Activated CD4-positive, CD25-positive, alpha-beta regulatory T cell treated with anti-CD3 and anti-CD28 coated beads, Interleukin-2, amount 50 U/mL, for 72 hours (primary cell): ENCODE measurements around the gene POMP.

Source experiments
- DNase-seq: peaks from one replicate; pipeline ENCODE4 v3.0.0; 2021

Gene POMP

GRCh38 chr13:28658796-28659620 is at the start of gene POMP:
TSS of gene POMP (plus strand) at chr13:28659130. CDS start at chr13:28659185, 55 bp downstream.
- peak; percentile 91 for DNase-seq

DNA sequence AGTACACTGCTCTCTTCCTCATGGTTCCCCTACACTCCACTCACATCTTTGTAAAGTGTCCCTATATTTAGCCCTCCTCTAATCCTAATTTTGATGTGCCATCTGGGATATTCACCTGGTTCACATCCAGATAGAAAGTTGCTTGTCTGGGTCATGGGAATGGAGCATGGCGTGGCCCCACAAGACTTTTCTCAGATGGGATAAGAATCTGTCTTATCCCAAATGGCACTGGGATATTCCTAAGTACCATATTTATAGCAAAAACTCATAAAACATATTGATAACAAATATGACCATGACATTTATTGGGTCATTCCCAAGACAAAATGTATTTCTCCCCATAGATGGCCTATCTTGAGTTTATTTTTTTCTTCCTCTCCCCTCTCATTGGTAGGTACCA is 49.5 kb upstream of the POMP start:
- DNase-seq = no peak

- DNase-seq = no peak
These were observed 49.0 kb upstream of the POMP start for GRCh38 chr13:28609926-28610325.

DNA sequence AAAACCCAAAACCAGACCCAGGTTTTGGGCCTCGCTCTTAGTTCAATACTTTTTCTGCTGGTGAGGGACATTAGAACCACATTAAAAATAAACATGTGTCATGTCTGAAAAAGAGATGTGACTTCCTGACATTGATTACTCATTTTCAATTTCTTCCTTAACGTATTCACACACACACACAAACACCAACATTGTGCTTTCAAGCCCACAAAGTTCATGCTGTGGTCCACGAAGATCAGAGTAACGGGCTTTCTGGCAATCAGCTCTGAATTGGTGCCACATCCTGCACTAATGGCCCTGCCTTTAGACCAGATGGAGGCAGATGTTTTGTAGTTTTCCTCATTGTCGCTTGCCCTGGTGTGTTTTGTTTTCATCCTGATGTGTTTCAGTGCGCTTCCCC is 47.9 kb upstream of the POMP start:
- DNase-seq = no peak

- no peak for DNase-seq
These were observed 47.2 kb upstream of the POMP start for GRCh38 chr13:28611654-28612131.

DNA sequence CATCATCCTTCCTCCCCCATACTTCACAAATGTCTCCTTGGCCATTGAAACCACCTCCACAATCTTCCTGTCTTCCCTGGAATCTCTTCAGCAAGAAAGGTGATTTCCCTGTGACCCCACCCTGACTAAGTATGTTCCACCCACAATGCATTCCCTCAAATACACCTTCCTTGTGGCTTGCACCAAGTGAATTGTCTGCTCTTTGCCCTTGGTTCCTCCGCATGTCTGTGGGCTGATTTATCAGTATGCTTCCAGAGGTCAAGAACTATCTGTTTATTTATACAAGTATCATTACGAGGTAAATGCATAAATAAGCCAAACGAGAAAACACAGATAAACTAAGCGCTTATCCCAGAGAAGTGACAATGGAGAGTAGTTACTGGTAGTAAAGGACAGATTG is 45.4 kb upstream of the POMP start:
- no peak for DNase-seq

DNA sequence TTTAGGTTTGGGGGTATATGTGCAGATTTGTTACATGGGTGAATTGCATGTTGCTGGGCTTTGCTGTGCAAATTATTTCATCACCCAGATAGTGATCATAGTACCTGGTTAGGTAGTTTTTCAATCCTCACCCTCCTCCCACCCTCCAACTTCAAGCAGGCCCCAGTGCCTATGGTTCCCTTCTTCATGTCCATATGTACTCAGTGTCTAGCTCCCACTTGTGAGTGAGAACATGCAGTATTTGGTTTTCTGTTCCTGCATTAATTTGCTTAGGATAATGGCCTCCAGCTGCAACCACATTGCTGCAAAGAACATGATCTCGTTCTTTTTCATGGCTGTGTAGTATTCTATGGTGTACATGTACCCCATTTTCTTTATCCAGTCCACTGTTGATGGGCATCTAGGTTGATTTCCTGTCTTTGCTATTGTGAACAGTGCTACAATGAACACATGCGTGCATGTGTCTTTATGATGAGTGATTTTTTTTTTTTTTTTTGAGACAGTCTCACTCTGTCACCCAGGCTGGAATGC is 42.9 kb upstream of the POMP start:
- no peak for DNase-seq

- DNase-seq = no peak
These were observed 40.5 kb upstream of the POMP start for GRCh38 chr13:28618230-28618994.

GRCh38 chr13:28620011-28620830 is 38.7 kb upstream of the POMP start:
- no peak for DNase-seq

DNA sequence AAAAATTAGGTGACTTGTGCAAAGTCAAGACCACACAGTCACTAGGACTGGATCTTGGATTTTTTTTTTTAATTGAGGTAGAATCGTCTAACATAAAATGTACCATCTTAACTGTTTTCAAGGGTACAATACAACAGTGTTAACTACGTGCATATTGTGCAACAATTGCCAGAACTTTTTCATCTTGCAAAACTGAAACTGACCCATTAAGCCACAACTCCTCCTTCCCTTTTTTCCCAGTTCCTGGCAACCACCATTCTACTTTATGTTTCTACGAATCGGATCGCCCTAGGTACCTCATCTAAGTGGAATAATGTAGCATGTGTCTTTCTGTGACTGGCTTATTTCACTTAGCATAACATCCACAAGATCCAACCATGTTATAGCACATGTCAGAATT is 37.5 kb upstream of the POMP start:
- no peak for DNase-seq

DNA sequence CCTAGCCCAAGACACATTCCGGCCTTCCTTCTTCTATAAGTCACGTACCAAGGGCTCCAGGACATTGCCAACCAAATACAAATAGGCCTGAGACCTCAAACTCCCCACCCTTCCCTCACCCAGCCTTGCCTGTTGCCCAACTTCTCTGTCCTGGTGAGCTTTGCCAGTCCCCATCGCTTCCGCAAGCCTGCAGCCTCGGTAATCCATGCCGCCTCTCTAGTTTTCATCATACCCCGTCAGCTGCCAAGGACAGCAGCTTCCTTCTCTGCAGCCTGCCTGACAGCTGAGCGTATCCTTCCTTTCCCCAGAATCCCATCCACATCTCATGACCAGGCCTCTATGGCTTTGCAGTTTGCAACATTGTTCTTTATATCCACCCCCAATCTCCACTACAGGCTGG is 36.6 kb upstream of the POMP start:
- DNase-seq = no peak

- DNase-seq = no peak
These were observed 34.9 kb upstream of the POMP start for GRCh38 chr13:28623782-28624706.

GRCh38 chr13:28624707-28625432 is 34.1 kb upstream of the POMP start:
- DNase-seq = no peak

DNA sequence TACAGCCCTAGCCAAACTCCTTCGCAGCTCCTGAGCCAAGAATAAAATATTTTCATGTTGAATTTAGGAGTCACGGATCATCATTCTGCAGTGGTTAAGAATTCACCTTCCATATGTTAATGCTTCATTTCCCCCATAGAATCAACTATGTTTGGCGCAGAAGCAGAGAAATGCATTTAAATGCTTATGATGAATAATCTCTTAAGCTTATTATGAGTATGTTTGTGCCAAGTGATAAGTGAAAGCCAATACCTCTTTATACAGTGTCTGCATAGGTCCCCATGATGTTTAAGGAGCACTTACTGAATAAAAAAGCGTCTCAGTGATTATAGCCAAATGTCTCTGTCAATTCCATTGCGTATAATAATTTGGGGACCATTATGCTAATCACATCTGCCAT is 32.7 kb upstream of the POMP start:
- DNase-seq = no peak

GRCh38 chr13:28628241-28628640 is 30.7 kb upstream of the POMP start:
- DNase-seq = no peak

DNA sequence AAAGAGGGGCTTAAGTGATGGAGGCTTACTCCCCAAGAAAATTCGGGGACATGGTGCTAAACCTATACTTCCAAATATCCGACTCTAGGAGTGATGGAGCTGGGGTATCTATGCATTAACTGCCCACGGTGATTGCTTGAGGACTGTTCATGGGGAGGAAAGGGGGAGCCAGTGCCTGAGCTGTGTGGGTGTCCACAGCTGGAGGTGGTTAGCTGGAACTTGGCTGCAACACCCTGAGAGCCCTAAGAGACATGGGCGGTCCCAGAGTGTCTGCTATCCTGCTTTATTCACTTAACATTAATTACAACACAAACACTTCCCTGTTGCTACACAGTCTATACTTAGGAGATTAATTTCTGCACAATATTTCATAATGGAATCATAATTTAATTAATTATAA is 28.1 kb upstream of the POMP start:
- DNase-seq = no peak

DNA sequence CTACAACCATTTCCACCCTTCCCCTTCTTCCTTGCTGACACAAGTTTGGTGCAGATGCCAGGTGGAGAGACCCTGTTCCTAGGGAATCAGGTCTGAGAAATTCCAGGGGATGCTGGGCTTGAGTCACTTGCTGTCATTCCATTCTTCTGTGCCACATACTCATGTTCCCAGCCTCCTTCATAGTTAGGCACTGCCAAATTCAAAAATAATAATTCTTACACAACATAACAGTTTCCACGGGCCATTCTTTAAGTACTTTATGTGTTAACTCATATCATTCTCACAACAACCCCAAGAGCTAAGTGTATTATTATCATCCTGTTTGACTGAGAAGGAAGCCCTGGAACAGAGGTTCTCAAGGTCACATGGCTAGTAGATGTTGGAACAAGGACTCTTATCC is 27.1 kb upstream of the POMP start:
- DNase-seq = no peak

GRCh38 chr13:28636069-28636468 is 22.9 kb upstream of the POMP start:
- no peak for DNase-seq

DNA sequence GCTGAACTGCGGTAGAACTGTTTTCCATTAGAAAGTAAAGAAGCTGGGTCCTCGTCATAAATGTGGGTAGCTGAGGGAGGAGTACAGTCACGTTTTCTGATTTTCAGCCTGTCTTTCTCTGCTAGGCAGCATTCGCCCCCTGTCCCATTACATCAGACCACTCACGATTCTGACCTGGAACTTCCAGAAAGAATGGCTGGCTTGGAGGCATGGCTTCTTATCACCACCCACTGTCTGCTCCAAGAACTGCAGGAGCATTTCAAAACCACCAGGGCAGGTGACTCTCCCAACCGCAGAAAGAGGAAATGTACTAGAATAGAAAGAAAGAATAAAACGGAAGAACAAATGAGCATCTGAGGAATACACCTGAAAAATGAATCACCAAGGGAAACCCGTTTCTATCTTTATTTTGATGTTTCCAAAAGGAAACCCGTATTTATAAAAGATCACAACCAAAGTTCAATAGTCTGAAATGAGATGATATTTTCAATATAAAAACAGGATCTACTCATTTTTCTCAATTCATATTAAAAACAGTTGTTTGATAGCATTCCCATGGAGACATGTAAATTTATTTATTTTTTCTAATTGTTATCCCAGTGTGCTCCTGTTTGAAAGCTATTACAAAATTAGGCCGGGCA is 22.1 kb upstream of the POMP start:
- no peak for DNase-seq

DNA sequence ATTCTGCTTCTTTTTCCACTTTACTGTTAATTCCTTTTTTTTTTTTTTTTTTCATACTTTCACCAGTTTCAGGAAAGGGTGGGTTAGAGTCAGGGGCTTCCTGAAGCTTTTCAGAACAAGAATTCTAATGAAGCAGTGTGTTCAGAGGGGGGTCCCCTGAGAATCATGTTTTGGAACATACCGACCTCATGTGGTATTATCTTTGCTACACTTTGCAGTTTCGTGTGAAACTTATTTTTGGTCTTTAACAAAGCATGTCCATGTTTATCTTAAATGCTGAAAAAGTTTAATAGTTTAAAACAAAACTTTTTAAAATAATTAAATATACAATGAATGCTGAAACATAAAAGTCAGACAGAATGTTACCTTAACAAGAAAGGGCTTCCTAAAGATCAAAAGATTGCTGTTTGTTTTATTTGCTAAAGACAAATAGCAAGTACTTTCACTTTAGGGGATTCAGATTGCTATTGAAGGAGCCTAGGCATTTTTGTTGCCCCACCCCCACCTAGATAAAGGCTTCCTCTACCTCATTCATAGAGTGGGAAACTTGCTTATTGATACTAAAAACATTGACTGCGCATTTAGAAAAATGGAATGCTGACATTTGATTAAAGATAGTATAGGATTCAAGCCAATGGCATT is 21.1 kb upstream of the POMP start:
- DNase-seq = no peak
